Skeletal muscle tissue (tissue), 4 donors: ENCODE measurements around the gene C4A. TPM values are rescaled to one million over a fixed set of nuclear protein-coding genes. Genes with fewer than 3 reads are reported as not detected.
"Not testable (repeated sequence)": the region's sequence is repeated elsewhere in the genome, so short reads cannot be mapped to it uniquely, and the experiment has no call there.

Experiments used
- H3K27ac ChIP-seq: one replicate; pipeline ENCODE4 v1.7.0; 2013; ENCODE audit warnings: mild to moderate bottlenecking, low read depth, low read length, inconsistent platforms
- H3K27me3 ChIP-seq, 3 donors: one replicate each; pipeline ENCODE4 v1.7.0; 2013; ENCODE audit warnings: low read length in 3 of 3; ENCODE audit not compliant: control insufficient read depth in 3 of 3, insufficient read depth in 3 of 3
- H3K36me3 ChIP-seq, 3 donors: one replicate each; pipeline ENCODE4 v1.7.0; 2013; ENCODE audit warnings: low read length in 3 of 3; ENCODE audit not compliant: control insufficient read depth in 3 of 3, insufficient read depth in 3 of 3
- H3K4me1 ChIP-seq, 3 donors: one replicate each; pipeline ENCODE4 v1.7.0; 2013; ENCODE audit warnings: low read length in 3 of 3, mild to moderate bottlenecking in 3 of 3; ENCODE audit not compliant: control insufficient read depth in 3 of 3, insufficient read depth in 3 of 3
- H3K4me3 ChIP-seq, 3 donors: one replicate each; pipeline ENCODE4 v1.7.0; 2013; ENCODE audit warnings: low read length in 3 of 3
- H3K9ac ChIP-seq, 3 donors: one replicate each; pipeline ENCODE4 v1.7.0; 2013; ENCODE audit warnings: low read length in 3 of 3, mild to moderate bottlenecking in 3 of 3, moderate library complexity in 2 of 3, low read depth in 1 of 3
- H3K9me3 ChIP-seq, 3 donors: one replicate each; pipeline ENCODE4 v1.7.0; 2013; ENCODE audit warnings: low read length in 3 of 3; ENCODE audit not compliant: control insufficient read depth in 3 of 3
- total RNA-seq: library from RNA; depleted of rRNA; stranded (reverse); fragments of >200 nt; gene quantifications from one replicate; pipeline ENCODE4 v1.2.3, GENCODE V29; 2014
- donor health status: Osteomylitis.

The C4A gene
- 14.1 TPM for total RNA-seq

DNA sequence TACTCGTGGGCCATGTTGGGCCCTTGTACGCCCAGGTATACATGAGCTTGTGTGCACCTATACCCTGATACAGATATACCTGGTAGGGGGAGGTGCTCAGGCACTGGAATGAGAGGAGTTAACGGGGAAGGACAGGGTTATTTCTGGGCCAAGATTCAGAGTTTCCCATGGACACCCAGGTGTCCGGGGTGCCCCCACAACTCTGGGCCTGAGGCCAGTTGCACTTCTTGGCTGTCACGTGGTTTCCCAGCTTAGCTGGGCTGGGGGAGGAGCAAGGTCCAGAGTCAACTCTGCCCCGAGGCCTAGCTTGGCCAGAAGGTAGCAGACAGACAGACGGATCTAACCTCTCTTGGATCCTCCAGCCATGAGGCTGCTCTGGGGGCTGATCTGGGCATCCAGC lies at the start of gene C4A:
Gene C4A (plus strand): TSS at position 314 of the 400 bp plus-strand sequence. CDS start 51 bp downstream, at position 365.
- not testable (repeated sequence) for H3K4me3 ChIP-seq, H3K9ac ChIP-seq, H3K9me3 ChIP-seq, H3K27me3 ChIP-seq, H3K4me1 ChIP-seq, H3K27ac ChIP-seq
- peaks cover 6 to 11% (median 10%) of the 10 kb centered on the region in 3 donors for H3K36me3 ChIP-seq

DNA sequence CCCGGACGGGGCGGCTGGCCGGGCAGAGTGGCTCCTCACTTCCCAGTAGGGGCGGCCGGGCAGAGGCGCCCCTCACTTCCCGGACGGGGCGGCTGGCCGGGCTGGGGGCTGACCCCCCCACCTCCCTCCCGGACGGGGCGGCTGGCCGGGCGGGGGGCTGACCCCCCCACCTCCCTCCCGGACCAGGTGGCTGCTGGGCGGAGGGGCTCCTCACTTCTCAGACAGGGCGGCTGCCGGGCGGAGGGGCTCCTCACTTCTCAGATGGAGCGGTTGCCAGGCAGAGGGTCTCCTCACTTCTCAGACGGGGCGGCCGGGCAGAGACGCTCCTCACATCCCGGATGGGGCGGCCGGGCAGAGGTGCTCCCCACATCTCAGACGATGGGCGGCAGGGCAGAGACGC lies 49.7 kb upstream of the C4A start:
- not testable (repeated sequence) for H3K27ac ChIP-seq, H3K9ac ChIP-seq, H3K36me3 ChIP-seq, H3K27me3 ChIP-seq, H3K4me3 ChIP-seq, H3K9me3 ChIP-seq, H3K4me1 ChIP-seq

DNA sequence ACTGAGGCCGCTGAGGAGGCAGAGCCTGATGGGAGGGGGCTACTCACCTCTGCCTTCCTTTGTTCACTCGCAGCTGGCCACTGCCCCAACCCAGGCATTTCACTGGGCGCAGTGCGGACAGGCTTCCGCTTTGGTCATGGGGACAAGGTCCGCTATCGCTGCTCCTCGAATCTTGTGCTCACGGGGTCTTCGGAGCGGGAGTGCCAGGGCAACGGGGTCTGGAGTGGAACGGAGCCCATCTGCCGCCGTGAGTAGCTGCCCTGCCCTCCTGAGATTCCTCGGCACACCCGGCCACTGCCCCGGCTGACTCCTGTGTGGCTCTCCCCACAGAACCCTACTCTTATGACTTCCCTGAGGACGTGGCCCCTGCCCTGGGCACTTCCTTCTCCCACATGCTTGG lies 48.3 kb upstream of the C4A start:
- H3K4me3 ChIP-seq = no peak overlapping the region
- no peaks in the 10 kb centered on the region for H3K9me3 ChIP-seq
- H3K27ac ChIP-seq = no peak overlapping the region
- no peaks in the 10 kb centered on the region for H3K4me1 ChIP-seq
- no peaks in the 10 kb centered on the region for H3K36me3 ChIP-seq
- no peak overlapping the region for H3K9ac ChIP-seq
- peaks cover 0 to 6% (median 0%) of the 10 kb centered on the region in 3 donors for H3K27me3 ChIP-seq

DNA sequence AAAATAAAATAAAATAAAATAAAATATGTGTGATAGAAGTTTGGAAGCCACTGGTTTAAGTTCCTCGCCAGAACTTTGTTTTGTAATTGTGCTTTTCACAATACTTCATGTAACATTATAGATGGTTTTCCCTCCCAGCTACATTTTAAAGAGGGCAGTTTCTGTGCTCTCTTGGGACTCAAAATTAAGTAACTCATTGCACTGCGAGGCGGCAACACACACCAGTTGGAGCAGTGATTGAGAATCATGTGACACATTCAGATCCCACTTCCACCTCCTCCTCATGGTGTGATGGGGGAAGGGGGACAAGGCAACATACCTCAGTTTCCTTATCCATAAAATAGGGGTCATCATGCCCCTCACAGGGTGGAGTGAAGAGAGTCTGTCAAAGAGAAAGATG lies 46.8 kb upstream of the C4A start:
- peaks cover 0 to 4% (median 0%) of the 10 kb centered on the region in 3 donors for H3K27me3 ChIP-seq
- no peak overlapping the region for H3K4me3 ChIP-seq
- H3K9ac ChIP-seq = no peak overlapping the region
- no peaks in the 10 kb centered on the region for H3K36me3 ChIP-seq
- no peak overlapping the region for H3K27ac ChIP-seq
- H3K4me1 ChIP-seq = no peaks in the 10 kb centered on the region
- H3K9me3 ChIP-seq = no peaks in the 10 kb centered on the region

DNA sequence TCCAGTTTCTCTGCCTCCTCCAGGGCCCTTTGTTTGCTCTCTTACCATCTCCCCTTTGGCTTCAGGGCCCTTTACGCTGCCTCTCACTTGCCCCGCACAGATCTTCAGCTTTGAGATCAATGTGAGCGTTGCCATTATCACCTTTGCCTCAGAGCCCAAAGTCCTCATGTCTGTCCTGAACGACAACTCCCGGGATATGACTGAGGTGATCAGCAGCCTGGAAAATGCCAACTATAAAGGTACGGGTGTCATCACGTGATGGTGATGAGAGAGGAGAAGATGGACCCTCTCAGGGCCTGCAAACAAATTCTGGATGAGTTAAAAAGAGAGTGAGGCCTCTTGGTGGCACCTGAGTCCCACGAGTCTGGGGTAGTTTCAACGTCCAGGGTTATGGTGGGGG lies 46.0 kb upstream of the C4A start:
- Histone ChIP-seq H3K4me3 (no peak overlapping the region), H3K4me1 (no peaks in the 10 kb centered on the region), H3K27ac (no peak overlapping the region), H3K27me3 (no peaks in the 10 kb centered on the region), H3K36me3 (no peaks in the 10 kb centered on the region), H3K9me3 (no peaks in the 10 kb centered on the region), H3K9ac (no peak overlapping the region)

DNA sequence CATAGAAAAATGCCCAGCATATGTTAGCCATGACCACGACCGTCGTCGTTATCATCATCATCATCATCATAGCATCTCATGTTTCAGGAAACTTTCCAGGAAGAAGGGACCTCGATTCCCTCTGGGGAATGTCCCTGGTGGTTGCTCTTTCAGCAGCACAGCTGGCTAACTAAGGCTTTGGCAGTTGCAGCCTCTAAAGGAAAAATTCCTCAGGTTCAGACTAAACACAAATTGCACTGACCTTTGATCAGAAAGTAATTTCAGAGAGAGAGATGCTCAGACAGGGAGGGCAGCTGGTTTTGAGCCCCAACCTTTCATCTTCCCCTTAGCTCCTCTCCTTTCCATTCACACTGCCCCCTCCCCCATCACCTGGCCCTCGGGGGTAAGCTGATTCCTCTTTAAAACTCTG lies 41.6 kb upstream of the C4A start:
- H3K27ac ChIP-seq = no peak overlapping the region
- no peak overlapping the region for H3K9ac ChIP-seq
- peaks cover 11 to 18% (median 18%) of the 10 kb centered on the region in 3 donors for H3K27me3 ChIP-seq
- H3K9me3 ChIP-seq = no peaks in the 10 kb centered on the region
- H3K36me3 ChIP-seq = no peaks in the 10 kb centered on the region
- peaks cover 2 to 7% (median 4%) of the 10 kb centered on the region in 3 donors for H3K4me1 ChIP-seq
- no peak overlapping the region for H3K4me3 ChIP-seq

DNA sequence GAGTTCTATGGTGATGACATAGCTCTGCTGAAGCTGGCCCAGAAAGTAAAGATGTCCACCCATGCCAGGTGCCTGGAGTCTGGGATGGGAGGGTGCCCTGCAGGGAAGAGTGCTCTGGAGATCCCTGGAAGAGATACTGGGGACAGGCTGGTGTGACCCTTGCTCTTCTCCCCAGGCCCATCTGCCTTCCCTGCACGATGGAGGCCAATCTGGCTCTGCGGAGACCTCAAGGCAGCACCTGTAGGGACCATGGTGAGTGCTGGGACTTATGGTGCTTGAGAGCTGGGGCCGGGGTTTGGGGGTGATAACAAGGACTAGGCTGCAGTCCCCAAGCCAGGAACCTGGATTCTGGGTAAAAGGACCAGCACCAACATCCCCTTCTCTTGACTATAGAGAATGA lies 38.1 kb upstream of the C4A start:
- Histone ChIP-seq H3K36me3 (no peaks in the 10 kb centered on the region), H3K9me3 (no peaks in the 10 kb centered on the region)

DNA sequence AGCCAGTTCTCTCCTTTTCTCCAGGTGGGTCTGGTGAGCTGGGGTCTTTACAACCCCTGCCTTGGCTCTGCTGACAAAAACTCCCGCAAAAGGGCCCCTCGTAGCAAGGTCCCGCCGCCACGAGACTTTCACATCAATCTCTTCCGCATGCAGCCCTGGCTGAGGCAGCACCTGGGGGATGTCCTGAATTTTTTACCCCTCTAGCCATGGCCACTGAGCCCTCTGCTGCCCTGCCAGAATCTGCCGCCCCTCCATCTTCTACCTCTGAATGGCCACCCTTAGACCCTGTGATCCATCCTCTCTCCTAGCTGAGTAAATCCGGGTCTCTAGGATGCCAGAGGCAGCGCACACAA lies 36.7 kb upstream of the C4A start:
- Histone ChIP-seq H3K27me3 (peaks cover 12 to 32% (median 21%) of the 10 kb centered on the region in 3 donors), H3K27ac (peak overlapping the region; percentile 86), H3K9ac (peak overlapping the region; percentile 30 to 69 (median 50)), H3K36me3 (no peaks in the 10 kb centered on the region), H3K4me1 (peaks cover 15 to 21% (median 15%) of the 10 kb centered on the region in 3 donors), H3K4me3 (peak overlapping the region in 1 of 3 donors; percentile 27), H3K9me3 (no peaks in the 10 kb centered on the region)

More for the DNA sequence above, 38.1 kb upstream of the C4A start:
- H3K4me1 ChIP-seq = peaks cover 15 to 21% (median 15%) of the 10 kb centered on the region in 3 donors
- no peak overlapping the region for H3K27ac ChIP-seq
- no peak overlapping the region for H3K4me3 ChIP-seq
- H3K9ac ChIP-seq = no peak overlapping the region
- peaks cover 12 to 32% (median 21%) of the 10 kb centered on the region in 3 donors for H3K27me3 ChIP-seq

DNA sequence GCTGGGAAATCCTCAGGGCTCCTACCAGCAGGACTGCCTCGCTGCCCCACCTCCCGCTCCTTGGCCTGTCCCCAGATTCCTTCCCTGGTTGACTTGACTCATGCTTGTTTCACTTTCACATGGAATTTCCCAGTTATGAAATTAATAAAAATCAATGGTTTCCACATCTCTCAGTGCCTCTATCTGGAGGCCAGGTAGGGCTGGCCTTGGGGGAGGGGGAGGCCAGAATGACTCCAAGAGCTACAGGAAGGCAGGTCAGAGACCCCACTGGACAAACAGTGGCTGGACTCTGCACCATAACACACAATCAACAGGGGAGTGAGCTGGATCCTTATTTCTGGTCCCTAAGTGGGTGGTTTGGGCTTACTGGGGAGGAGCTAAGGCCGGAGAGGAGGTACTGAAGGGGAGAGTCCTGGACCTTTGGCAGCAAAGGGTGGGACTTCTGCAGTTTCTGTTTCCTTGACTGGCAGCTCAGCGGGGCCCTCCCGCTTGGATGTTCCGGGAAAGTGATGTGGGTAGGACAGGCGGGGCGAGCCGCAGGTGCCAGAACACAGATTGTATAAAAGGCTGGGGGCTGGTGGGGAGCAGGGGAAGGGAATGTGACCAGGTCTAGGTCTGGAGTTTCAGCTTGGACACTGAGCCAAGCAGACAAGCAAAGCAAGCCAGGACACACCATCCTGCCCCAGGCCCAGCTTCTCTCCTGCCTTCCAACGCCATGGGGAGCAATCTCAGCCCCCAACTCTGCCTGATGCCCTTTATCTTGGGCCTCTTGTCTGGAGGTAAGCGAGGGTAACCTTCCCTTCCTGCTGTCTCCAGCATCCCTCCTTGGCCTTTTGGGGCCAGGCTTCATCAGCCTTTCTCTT lies 36.1 kb upstream of the C4A start, which contains the start of gene CFB:
Gene CFB (plus strand): TSS at position 589 of the 863 bp plus-strand sequence. CDS start 127 bp downstream, at position 716.
- Histone ChIP-seq H3K27ac (peak within 1 kb of the TSS; percentile 86), H3K36me3 (peaks cover 0 to 2% (median 0%) of the 10 kb centered on the region in 3 donors), H3K4me3 (peak within 1 kb of the TSS; percentile 57 to 59 (median 57)), H3K9me3 (no peaks in the 10 kb centered on the region), H3K9ac (peak within 1 kb of the TSS; percentile 36 to 69 (median 50)), H3K4me1 (peaks cover 15 to 21% (median 15%) of the 10 kb centered on the region in 3 donors), H3K27me3 (peaks cover 12 to 32% (median 21%) of the 10 kb centered on the region in 3 donors)

DNA sequence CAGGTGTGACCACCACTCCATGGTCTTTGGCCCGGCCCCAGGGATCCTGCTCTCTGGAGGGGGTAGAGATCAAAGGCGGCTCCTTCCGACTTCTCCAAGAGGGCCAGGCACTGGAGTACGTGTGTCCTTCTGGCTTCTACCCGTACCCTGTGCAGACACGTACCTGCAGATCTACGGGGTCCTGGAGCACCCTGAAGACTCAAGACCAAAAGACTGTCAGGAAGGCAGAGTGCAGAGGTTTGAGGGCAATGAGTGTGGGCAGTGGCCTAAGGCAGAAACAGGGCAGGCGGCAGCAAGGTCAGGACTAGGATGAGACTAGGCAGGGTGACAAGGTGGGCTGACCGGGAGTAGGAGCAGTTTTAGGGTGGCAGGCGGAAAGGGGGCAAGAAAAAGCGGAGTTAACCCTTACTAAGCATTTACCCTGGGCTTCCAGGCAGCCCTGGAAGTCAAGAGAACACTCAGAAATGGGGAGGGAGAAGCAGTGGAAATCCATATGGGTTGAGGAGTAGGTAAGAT lies 35.4 kb upstream of the C4A start:
- H3K27ac ChIP-seq = peak overlapping the region; percentile 86
- peak overlapping the region; percentile 32 to 69 (median 36) for H3K9ac ChIP-seq
- H3K36me3 ChIP-seq = peaks cover 3 to 9% (median 4%) of the 10 kb centered on the region in 3 donors
- peak overlapping the region in 1 of 3 donors; percentile 57 for H3K4me3 ChIP-seq
- peaks cover 15 to 21% (median 15%) of the 10 kb centered on the region in 3 donors for H3K4me1 ChIP-seq
- no peaks in the 10 kb centered on the region for H3K9me3 ChIP-seq
- H3K27me3 ChIP-seq = peaks cover 12 to 32% (median 21%) of the 10 kb centered on the region in 3 donors
